GM18505 (cell line): ENCODE results near the gene PANK2.

Experiments
- ATAC-seq: cut with Tn5 transposase; IDR thresholded peaks from one replicate; pipeline ENCODE4 v1.9.1; 2021; ENCODE audit not compliant: unreplicated experiment
- POLR2A ChIP-seq: IDR thresholded peaks from 4 replicates; pipeline ENCODE4 v1.6.1; 2011; ENCODE audit warnings: borderline replicate concordance; ENCODE audit not compliant: insufficient read depth, insufficient read length; ENCODE audit errors: extremely low read depth

Gene PANK2

DNA sequence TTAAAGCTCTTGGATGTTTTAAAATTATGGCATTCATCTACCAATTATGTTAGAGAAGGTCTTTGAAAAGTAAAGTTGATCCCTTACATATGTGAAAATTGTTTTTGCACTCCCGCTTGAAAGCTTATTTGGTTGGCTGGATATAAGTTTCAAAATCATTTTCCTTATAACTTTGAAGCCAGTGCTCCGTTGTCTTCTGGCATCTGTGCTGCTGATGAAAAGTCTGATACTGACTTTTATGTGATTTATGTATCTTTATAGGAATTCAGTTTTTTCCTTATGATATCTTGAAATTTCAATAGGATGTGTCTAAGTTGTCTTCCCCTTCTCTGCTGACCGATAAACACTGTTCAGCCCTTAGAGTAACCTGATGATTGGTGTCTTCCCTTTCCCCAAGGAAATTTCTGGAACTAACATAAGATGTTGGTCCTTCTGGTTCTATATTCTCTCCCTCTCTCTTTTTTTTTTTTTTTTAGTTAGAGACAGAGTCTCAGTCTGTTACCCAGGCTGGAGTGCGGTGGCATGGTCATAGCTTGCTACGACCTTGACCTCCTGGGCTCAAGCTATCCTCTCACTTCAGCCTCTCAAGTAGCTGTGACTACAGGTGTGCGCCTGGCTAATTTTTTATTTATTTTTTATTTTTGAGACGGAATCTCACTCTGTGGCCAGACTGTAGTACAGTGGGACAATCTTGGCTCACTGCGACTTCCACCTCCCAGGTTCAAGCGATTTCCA is 12.7 kb downstream of the PANK2 start:
- ATAC-seq = no peak
- no peak for TF ChIP-seq POLR2A

DNA sequence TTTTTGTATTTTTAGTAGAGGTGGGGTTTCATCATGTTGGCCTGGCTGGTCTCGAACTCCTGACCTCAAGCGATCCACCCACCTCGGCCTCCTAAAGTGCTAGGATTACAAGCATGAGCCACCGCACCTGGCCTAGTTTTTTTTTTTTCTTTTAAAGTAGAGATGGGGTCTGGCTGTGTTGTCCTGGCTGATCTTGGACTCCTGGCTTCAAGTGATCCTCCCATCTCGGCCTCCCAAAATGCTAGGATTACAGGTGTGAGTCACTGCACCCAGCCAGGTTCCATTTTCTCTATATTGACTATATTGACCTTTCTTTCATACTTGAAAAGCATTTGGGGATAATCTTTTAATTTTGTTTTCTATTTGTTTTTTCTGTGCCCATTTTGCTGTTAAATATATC is 13.3 kb downstream of the PANK2 start:
- TF ChIP-seq POLR2A = no peak
- ATAC-seq = no peak

DNA sequence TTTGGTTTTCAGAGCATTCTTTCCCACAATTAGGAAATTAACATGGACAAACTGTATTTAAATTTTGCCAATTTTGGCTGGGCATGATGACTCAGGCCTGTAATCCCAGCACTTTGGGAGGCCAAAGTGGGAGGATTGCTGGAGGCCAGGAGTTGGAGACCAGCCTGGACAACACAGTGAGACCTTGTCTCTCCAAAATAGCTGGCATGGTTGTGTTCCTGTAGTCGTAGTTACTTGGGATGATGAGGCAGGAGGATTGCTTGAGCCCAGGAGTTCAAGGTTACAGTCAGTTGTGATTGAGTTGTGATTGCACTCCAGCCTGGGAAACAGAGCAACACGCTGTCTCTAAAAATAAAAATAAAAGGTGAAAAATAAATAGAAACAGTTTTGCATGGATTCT is 15.0 kb downstream of the PANK2 start:
- ATAC-seq = no peak
- TF ChIP-seq POLR2A = no peak

DNA sequence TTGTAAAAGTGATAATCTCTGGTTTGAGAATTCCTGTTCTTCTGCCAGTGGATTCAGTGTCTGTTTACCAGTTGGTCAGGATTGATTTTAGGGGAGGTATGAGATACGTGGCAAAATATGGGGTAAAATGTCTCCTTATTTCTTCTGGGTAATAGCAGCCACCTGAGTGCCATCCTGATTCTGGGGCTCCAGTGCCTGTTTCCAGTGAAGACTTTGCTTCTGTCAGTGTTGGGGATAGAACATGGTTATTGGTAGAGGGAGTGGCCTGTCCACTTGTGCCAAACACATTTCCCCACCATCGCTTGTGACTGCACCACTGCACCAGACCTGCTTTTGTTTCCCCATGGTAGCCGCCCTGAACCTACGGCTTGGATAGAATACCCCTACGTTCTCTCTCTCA is 15.7 kb downstream of the PANK2 start:
- no peak for TF ChIP-seq POLR2A
- ATAC-seq = no peak

DNA sequence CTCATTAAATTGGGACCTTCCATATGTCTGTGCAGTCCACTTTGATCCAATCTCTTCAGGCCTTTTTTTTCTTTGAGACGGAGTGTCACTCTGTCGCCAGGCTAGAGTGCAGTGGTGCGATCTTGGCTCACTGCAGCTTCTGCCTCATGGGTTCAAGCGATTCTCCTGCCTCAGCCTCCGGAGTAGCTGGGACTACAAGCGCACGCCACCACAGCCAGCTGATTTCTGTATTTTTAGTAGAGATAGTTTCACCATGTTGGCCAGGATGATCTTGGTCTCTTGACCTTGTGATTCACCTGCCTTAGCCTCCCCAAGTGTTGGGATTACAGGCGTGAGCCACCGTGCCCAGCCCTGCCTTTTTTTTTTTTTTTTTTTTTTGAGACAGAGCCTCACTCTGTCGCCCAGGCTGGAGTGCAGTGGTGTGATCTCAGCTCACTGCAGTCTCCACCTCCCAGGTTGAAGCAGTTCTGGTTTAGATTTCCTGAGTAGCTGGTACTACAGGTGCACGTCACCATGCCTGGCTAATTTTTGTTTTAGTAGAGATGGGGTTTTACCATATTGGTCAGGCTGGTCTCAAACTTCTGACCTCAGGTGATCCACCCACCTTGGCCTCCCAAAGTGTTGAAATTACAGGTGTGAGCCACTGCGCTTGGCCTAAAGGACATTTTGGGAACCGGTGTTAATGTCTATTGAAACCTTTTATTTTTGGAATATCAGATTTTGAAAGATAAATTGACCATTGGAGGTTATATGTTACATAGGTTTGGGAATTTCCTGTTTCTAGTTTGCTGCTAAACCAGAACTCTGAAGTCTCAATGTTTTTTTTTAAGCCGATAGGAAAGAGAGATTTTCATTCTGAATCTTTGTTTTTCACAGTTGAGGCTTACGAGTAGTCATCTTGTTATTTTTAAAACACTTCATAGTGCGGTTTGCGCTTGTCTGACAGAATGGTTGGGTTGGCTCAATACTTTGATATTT is 17.8 kb downstream of the PANK2 start:
- ATAC-seq = peak; percentile 73
- TF ChIP-seq POLR2A = peak; percentile 10

DNA sequence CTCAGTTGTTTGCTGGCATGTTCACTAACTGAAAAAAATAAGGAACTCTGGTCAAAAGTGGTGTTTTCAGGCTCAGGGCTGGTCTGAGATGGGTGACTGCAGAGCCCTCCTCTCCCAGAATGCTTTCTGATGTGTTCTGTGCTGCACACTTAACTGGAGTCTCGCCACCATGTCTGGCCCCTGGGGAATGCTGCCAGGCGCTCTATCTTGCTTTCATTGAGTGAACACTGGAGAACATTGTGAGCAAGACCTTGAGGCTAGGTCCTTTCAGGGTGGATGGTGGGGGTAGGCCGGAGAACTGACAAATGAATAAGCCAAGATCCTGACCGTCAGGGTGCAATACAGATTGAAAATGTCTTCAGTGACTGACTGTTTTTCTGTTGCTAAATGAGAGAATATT is 19.5 kb downstream of the PANK2 start:
- no peak for ATAC-seq
- TF ChIP-seq POLR2A = no peak

DNA sequence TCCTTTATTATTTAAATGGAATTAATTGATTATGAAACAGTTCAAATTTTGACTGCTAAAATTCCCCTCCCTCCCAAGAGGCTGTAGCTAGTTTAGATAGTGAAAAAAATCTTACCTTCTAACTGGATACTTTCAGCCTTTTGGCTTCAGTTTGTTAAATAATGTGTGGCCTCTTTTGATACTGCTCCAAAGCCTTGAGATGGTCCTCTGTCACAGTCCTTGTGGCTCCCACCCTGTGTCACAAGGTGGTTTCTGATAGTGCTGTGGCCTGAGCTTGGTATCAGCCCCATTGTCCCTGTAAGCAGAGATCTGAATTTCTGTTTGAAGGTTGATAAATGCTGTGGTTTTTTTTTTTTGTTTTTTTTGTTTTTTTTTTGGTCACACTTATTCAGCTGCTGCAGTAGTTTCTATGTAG is 20.8 kb downstream of the PANK2 start:
- TF ChIP-seq POLR2A = no peak
- ATAC-seq = no peak

DNA sequence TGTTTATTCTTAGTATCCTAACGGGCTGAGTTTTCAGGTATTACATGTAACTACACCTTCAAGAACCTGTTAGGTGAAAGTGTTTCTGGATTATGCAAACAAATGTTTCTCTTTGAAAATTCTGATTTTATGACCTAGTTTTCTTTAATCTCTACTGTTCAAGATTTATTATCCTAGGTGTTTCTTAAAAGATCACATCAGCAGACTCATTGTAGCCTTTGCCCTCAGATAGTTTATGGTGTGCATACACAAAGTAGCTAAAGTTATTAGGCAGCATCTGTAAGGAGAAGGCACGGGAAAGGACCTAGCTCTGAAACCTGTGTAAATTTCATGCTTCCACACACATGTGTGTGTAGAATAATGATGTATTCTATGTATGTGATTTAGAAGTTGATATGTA is 21.7 kb downstream of the PANK2 start:
- ATAC-seq = no peak
- TF ChIP-seq POLR2A = no peak

DNA sequence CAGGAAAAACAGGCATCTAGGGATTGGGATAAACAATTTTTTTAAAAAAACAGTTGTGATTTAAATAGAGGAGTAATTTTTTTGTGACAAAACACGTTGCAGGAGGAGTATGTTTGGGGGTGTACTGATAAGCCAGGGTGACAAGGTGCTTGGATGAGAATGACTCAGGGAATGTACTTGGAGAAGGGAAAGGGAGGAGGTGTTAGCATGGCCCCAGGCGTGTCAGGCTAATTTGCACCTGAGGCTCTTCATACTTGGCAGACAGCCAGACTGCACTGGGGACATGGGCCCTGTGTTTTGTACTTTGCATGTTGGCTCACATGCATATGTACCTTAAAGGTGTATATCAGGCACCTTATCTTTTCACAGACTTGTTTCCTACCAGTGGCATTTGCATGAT is 22.8 kb downstream of the PANK2 start:
- no peak for TF ChIP-seq POLR2A
- no peak for ATAC-seq

DNA sequence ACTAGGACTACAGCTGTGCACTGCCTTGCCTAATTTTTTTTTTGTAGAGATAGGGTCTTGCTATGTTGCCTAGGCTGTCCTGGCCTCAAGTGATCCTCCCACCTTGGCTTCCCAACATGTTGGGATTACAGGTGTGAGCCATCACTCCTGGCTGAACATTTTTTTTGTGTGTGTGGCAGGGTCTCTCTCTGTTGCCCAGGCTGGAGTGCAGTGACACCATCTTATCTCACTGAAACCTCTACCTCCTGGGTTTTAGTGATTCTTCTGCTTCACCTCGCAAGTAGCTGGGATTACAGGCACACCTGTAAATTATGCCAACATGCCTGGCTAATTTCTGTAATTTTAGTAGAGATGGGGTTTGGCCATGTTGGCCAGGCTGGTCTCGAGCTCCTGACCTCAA is 25.3 kb downstream of the PANK2 start:
- no peak for TF ChIP-seq POLR2A
- ATAC-seq = no peak

DNA sequence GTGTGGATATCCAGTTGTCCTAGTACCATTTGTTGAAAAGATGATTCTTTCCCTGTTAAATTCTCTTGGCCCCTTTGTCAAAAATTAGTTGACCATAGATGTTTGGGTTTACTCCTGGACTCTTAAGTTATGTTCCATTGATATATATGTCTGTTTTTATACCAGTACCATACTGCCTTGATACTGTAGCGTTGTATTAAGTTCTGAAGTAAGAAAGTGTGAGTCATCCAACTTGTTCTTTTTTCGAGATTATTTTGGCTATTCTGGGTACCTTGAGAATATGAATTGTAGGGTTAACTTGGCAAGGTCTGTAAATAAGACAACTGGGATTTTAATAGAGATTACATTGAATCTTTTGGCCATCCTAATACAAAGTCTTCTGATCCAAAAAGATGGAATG is 26.5 kb downstream of the PANK2 start:
- TF ChIP-seq POLR2A = no peak
- no peak for ATAC-seq

DNA sequence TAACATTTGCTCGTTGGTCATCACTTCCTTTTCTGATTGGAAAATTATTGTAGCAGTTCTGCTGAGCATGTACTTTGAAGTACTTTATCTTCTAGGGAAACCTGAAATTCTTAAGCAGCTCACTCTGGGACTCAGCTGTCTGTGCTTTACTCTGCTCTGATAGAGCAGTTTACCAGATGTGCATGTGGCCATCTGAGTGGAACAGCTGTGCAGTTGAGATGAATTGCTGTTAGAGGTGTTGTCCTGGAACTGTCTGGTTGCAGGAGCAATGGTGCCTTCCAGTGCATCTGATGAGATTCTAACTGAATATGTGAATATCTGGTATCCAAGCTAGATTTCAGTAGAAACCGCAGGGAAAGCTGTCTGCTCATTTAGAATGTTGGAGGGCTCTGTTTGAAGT is 27.2 kb downstream of the PANK2 start:
- no peak for TF ChIP-seq POLR2A
- no peak for ATAC-seq

DNA sequence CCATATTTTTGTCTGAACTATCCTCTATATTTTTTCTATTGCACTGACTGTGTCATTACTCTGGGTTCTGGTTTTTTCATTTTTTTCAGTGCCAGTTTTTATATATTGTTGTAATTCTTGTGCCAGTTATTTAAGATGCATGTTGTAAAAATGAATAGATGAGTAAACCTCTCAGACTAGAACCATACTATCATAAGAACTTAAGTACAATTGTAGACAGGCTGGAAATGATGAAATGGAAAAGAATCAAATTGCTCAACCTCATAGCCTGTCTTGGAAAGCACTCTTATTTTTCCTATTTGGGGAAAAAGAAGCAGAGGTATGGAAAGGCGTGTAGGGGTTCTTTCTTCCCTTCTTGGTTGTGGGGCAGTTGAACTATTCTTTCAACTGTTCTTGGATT is 30.2 kb downstream of the PANK2 start:
- ATAC-seq = no peak
- TF ChIP-seq POLR2A = no peak

DNA sequence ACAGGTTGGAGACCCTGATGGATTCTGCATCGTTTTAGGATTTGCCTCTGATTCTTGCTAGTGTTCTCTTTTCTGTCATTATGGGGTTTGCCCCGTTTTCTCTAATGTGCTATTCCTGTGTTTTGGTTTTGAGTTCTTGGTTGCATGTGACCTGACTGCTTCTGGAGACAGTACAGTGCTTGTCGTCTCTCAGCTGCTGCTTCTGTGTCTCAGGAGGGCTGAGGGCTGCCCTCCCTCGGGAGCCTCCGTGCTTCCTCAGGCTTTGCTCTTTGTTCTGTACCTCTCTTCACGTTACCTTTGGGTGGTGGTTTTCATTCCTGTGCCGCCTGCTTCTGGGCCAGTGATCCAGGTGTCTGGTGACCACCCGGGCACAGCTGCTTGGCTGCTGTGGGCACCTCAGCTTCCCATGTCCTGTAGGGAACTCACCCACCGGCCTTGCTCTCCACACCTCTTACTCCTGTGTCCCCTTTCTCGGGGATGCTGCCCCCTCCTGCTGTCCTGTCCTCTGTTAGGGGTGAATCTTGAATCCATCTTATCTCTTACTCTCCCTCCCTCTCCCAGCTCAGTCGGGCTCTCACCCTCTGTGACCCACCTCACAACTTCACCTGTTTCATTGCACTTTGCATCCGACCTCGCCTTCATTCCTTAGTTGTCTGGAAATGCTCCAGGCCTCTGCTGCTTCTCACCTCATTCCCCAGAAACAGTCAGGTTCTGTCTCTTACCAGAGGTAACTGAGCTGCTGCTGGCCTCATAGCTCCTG is 33.2 kb downstream of the PANK2 start:
- ATAC-seq = no peak
- TF ChIP-seq POLR2A = no peak

DNA sequence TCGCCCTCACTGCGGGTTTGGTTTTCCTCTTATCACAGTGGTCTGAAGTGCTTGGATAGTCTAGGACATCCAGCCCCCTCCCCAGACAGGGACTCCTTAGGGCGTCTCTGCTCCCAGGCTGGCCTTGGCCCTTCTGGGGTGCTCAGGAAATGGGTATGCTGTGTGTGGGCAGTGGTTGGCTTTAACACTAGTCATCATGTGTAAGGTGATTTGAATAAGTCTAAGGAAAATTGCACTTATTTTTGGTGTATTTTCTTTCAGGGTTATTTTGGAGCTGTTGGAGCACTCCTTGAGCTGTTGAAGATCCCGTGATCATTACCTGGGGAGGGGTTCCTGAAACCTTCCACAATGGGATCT is 33.8 kb downstream of the PANK2 start:
- no peak for TF ChIP-seq POLR2A
- no peak for ATAC-seq
